IMR-90 (cell line): ENCODE results near the gene KCNQ5. TPM values are rescaled to one million over a fixed set of nuclear protein-coding genes. Genes with fewer than 3 reads are reported as not detected.

Experiments used
- ATAC-seq: fragments of 200-7000 bp; cut with Tn5 transposase; 2 replicates; pipeline ENCODE4 v1.9.1; 2020; ENCODE audit warnings: low read depth, mild to moderate bottlenecking, moderate library complexity
- BruUV-seq: library from RNA; stranded (reverse); fragments of 400-500 nt; replicated peaks from 2 replicates; lab custom pipeline; 2021; lab: Mats Ljungman, UMichigan
- CTCF ChIA-PET: fragments of 300-600 bp; formaldehyde crosslinking; extraction: SDS; loops from one replicate; lab custom pipeline; 2021; ENCODE audit warnings: antibody characterized with exemption; lab: Yijun Ruan, JAX
- POLR2A ChIA-PET: fragments of 300-600 bp; sonication (Branson Sonifier 250); formaldehyde crosslinking; loops from one replicate; lab custom pipeline; 2022; ENCODE audit warnings: antibody characterized with exemption; ENCODE audit not compliant: unreplicated experiment; lab: Charles Lee
- DNase-seq: peaks from one replicate; pipeline ENCODE4 v3.0.0; 2013
- H2AFZ ChIP-seq: replicated peaks from 2 replicates; pipeline ENCODE3; 2013; ENCODE audit warnings: low read length, mild to moderate bottlenecking; ENCODE audit not compliant: poor library complexity
- H2AK5ac ChIP-seq: 2 replicates; pipeline ENCODE4 v1.6.1; 2013; ENCODE audit warnings: low read depth, low read length, inconsistent platforms
- H2AK9ac ChIP-seq: replicated peaks from 2 replicates; pipeline ENCODE3; 2013; ENCODE audit warnings: mild to moderate bottlenecking, low read depth, low read length, moderate library complexity; ENCODE audit not compliant: poor library complexity
- H2BK120ac ChIP-seq: 2 replicates; pipeline ENCODE4 v1.6.1; 2013; ENCODE audit warnings: low read depth, low read length, inconsistent platforms
- H2BK15ac ChIP-seq: 3 replicates; pipeline ENCODE4 v1.6.1; 2013; ENCODE audit warnings: low read depth, low read length, inconsistent platforms
- H2BK20ac ChIP-seq: 2 replicates; pipeline ENCODE4 v1.6.1; 2013; ENCODE audit warnings: low read depth, mild to moderate bottlenecking, inconsistent platforms, low read length, moderate library complexity
- H2BK5ac ChIP-seq: 2 replicates; pipeline ENCODE4 v1.6.1; 2013; ENCODE audit warnings: mild to moderate bottlenecking, low read depth, low read length, inconsistent platforms; ENCODE audit not compliant: poor library complexity, severe bottlenecking
- H3K14ac ChIP-seq: replicated peaks from 2 replicates; pipeline ENCODE4 v1.6.1; 2013; ENCODE audit warnings: low read depth, low read length, inconsistent platforms
- H3K18ac ChIP-seq: 2 replicates; pipeline ENCODE4 v1.6.1; 2013; ENCODE audit warnings: low read depth, low read length, control low read depth
- H3K23ac ChIP-seq: 2 replicates; pipeline ENCODE4 v1.6.1; 2013; ENCODE audit warnings: low read depth, low read length, inconsistent platforms
- H3K27ac ChIP-seq: 2 replicates; pipeline ENCODE4 v1.5.1; 2013; ENCODE audit warnings: mild to moderate bottlenecking, control low read depth, low read length; ENCODE audit not compliant: insufficient read depth
- H3K27me3 ChIP-seq: 2 replicates; pipeline ENCODE4 v1.6.1; 2013; ENCODE audit warnings: low read length; ENCODE audit not compliant: control insufficient read depth, insufficient read depth
- H3K36me3 ChIP-seq: 2 replicates; pipeline ENCODE4 v1.6.1; 2013; ENCODE audit warnings: low read length, mixed read lengths; ENCODE audit not compliant: control insufficient read depth, insufficient read depth
- H3K4ac ChIP-seq: 2 replicates; pipeline ENCODE4 v1.6.1; 2013; ENCODE audit warnings: low read depth, low read length, inconsistent platforms
- H3K4me1 ChIP-seq: 2 replicates; pipeline ENCODE4 v1.6.1; 2013; ENCODE audit warnings: low read length, mixed read lengths; ENCODE audit not compliant: control insufficient read depth, insufficient read depth
- H3K4me2 ChIP-seq: 2 replicates; pipeline ENCODE4 v1.6.1; 2013; ENCODE audit warnings: low read depth, mild to moderate bottlenecking, control low read depth, low read length, moderate library complexity
- H3K4me3 ChIP-seq: 2 replicates; pipeline ENCODE4 v1.5.1; 2013; ENCODE audit warnings: low read depth, mild to moderate bottlenecking, control low read depth, low read length, moderate library complexity; ENCODE audit not compliant: insufficient read depth
- H3K56ac ChIP-seq: 2 replicates; pipeline ENCODE4 v1.6.1; 2013; ENCODE audit warnings: low read length, inconsistent platforms; ENCODE audit not compliant: insufficient read depth; ENCODE audit errors: extremely low read depth
- H3K79me1 ChIP-seq, 2 experiments: 2 replicates each; pipeline ENCODE4 v1.6.1; 2013; ENCODE audit warnings: low read length in 2 of 2, inconsistent platforms in 1 of 2, low read depth in 1 of 2
- H3K9ac ChIP-seq: 2 replicates; pipeline ENCODE4 v1.6.1; 2013; ENCODE audit warnings: low read depth, low read length, control low read depth
- H3K9me1 ChIP-seq: 2 replicates; pipeline ENCODE4 v1.6.1; 2013; ENCODE audit warnings: low read length, inconsistent platforms; ENCODE audit not compliant: insufficient read depth
- H3K9me3 ChIP-seq: 2 replicates; pipeline ENCODE4 v1.6.1; 2013; ENCODE audit warnings: low read length; ENCODE audit not compliant: control insufficient read depth, insufficient read depth
- H4K20me1 ChIP-seq: 2 replicates; pipeline ENCODE4 v1.6.1; 2013; ENCODE audit warnings: low read length, inconsistent platforms; ENCODE audit not compliant: insufficient read depth
- H4K5ac ChIP-seq: 2 replicates; pipeline ENCODE4 v1.6.1; 2013; ENCODE audit warnings: mild to moderate bottlenecking, low read depth, low read length, control low read depth
- H4K8ac ChIP-seq, 2 experiments: 2 replicates each; pipeline ENCODE4 v1.6.1; 2013; ENCODE audit warnings: low read depth in 2 of 2, low read length in 2 of 2, control low read depth in 1 of 2, inconsistent platforms in 1 of 2
- H4K91ac ChIP-seq: 2 replicates; pipeline ENCODE4 v1.6.1; 2013; ENCODE audit warnings: low read depth, low read length, inconsistent platforms; ENCODE audit not compliant: insufficient read depth
- CHD1 ChIP-seq: IDR thresholded peaks from 2 replicates; pipeline ENCODE4 v1.6.1; 2012; ENCODE audit warnings: low read depth, low read length, improper control_type of control experiment
- ELK1 ChIP-seq: fragments of 150-350 bp; IDR thresholded peaks from 2 replicates; pipeline ENCODE4 v1.6.1; 2016; ENCODE audit warnings: low read depth, mild to moderate bottlenecking, low read length, moderate library complexity, borderline replicate concordance
- FOS ChIP-seq: fragments of 150-350 bp; IDR thresholded peaks from 2 replicates; pipeline ENCODE4 v1.6.1; 2016; ENCODE audit warnings: low read depth, low read length
- MXI1 ChIP-seq: IDR thresholded peaks from 2 replicates; pipeline ENCODE4 v1.6.1; 2012; ENCODE audit warnings: low read depth, mild to moderate bottlenecking, low read length, moderate library complexity, borderline replicate concordance
- WGBS, 2 experiments: methylation state at CpG; one replicate each; pipeline versions ENCODE4 v1.1.5 to v1.1.7; 2013; ENCODE audit warnings: missing lambda C conversion rate in 2 of 2; ENCODE audit not compliant: insufficient read length in 1 of 2; ENCODE audit errors: extremely low coverage in 2 of 2; 5-methylcytosine and 5-hydroxymethylcytosine counted together
- dilution Hi-C: fragments of 300-500 bp; cut with HindIII; formaldehyde crosslinking; loops from one replicate; pipeline ENCODE4 v1.14.3; 2018; ENCODE audit warnings: low sequenced_read_pairs; ENCODE audit not compliant: unreplicated experiment
- in situ Hi-C: fragments of 300-500 bp; cut with MboI; formaldehyde crosslinking; loops from 3 replicates; pipeline ENCODE4 v1.14.3; 2019; ENCODE audit warnings: low sequenced_read_pairs, inconsistent platforms, mixed read lengths
- intact Hi-C: fragments of 100-400 bp; cut with micrococcal nuclease; formaldehyde crosslinking; loops from 2 replicates; pipeline ENCODE4 v1.10.0; 2022
- polyA plus RNA-seq, 3 experiments: library from polyadenylated mRNA; depleted of rRNA; stranded (reverse); fragments of >200 nt; gene quantifications; 2 replicates each; pipeline ENCODE4 v1.2.3, GENCODE V29; 2012; ENCODE audit warnings: low replicate concordance in 1 of 3
- total RNA-seq: library from RNA; depleted of rRNA; stranded (reverse); fragments of >200 nt; gene quantifications from 2 replicates; pipeline ENCODE4 v1.2.3, GENCODE V29; 2012

Gene KCNQ5
- total and polyA plus RNA-seq, 2 of the 4 experiments (the other 2 are of a cell fraction), result 0.75 to 1.3 TPM

DNA sequence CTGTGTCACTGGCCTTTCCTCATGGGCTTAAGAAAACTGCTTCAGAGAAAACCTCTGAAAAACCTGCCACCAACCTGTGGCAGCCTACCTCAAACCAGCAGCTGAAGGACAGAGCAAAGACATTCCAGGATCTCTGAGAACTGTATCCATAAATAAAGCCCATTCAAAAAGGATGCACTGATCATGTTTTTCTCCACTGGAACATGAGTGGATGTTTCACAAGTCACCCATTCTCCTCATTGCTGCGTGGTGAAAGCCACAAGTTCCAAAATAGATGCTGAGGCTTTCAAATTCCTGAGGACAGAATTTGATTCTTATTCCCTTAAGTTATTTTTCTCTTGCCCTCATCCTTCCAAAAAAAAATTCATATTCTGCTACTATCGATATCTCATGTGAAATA is 322.8 kb downstream of the KCNQ5 start:
- no peak overlapping the region for H3K9ac ChIP-seq
- CTCF ChIA-PET, result no interaction called here

More for the DNA sequence above, 322.8 kb downstream of the KCNQ5 start:
- H2BK120ac ChIP-seq, result no peak overlapping the region
- no peaks in the 10 kb centered on the region for H3K27me3 ChIP-seq
- H3K9me1 ChIP-seq, result no peaks in the 10 kb centered on the region
- ATAC-seq (no peak), DNase-seq (no peak)
- H3K4ac ChIP-seq, result no peak overlapping the region
- no peak overlapping the region for H3K4me3 ChIP-seq
- H3K4me1 ChIP-seq, result peaks cover 3% of the 10 kb centered on the region
- H2AK5ac ChIP-seq, result no peak overlapping the region
- no peak overlapping the region for H3K56ac ChIP-seq
- no peak overlapping the region for H3K18ac ChIP-seq
- H2BK20ac ChIP-seq, result no peak overlapping the region
- TF ChIP-seq ELK1 (no peak), MXI1 (no peak), CHD1 (no peak), FOS (no peak)
- H2BK15ac ChIP-seq, result no peak overlapping the region
- H2AFZ ChIP-seq, result no peak overlapping the region
- H4K20me1 ChIP-seq, result no peaks in the 10 kb centered on the region
- no CpG with 5 or more reads among the region's 2 CpGs for WGBS, 2 experiments
- no peak overlapping the region for H4K8ac ChIP-seq
- H3K9me3 ChIP-seq, result no peaks in the 10 kb centered on the region
- no peaks in the 10 kb centered on the region for H3K36me3 ChIP-seq
- dilution Hi-C loops, result no loop called here
- no peak overlapping the region for H2BK5ac ChIP-seq
- no peak overlapping the region for H4K5ac ChIP-seq
- no peaks in the 10 kb centered on the region; a peak in 1 of 4 replicates for H3K79me1 ChIP-seq
- no peak overlapping the region for H3K27ac ChIP-seq
- H3K4me2 ChIP-seq, result no peak overlapping the region
- no peak overlapping the region for H3K23ac ChIP-seq
- intact Hi-C loops, result no loop called here
- POLR2A ChIA-PET, result no interaction called here
- no TSS peak for BruUV-seq
- H3K14ac ChIP-seq, result no peak overlapping the region
- H2AK9ac ChIP-seq, result no peak overlapping the region
- no peak overlapping the region for H4K91ac ChIP-seq
- in situ Hi-C loops, result no loop called here
